NCI-H524 (cell line): Measurements from ENCODE around the gene CTSE.

ENCODE experiments used
- DNase-seq, 2 experiments: peaks; one replicate each; lab custom pipeline; 2025; lab: John Stamatoyannopoulos, UW

CTSE gene

GRCh38 chr1:206049919-206050600 lies 26.4 kb upstream of the CTSE start:
- no peak for DNase-seq

GRCh38 chr1:206049293-206049692 lies 25.6 kb upstream of the CTSE start:
- DNase-seq: no peak

- no peak for DNase-seq
Measured at GRCh38 chr1:206048582-206048981, 24.9 kb upstream of the CTSE start.

- DNase-seq: no peak
Measured at GRCh38 chr1:206047271-206047670, 23.6 kb upstream of the CTSE start.

- peak in 1 of 2 experiments; percentile 34 for DNase-seq
Measured at GRCh38 chr1:206041640-206042039, 17.9 kb upstream of the CTSE start.

GRCh38 chr1:206040328-206040727 lies 16.6 kb upstream of the CTSE start:
- no peak for DNase-seq

- no peak for DNase-seq
Measured at GRCh38 chr1:206039046-206039973, 15.6 kb upstream of the CTSE start.

- DNase-seq: peak; percentile 73 to 89
Measured at GRCh38 chr1:206037581-206037980, 13.9 kb upstream of the CTSE start.

GRCh38 chr1:206036663-206037455 lies 13.2 kb upstream of the CTSE start:
- DNase-seq: no peak

- DNase-seq: peak in 1 of 2 experiments; percentile 4
Measured at GRCh38 chr1:206035027-206035426, 11.3 kb upstream of the CTSE start.

- DNase-seq: no peak
Measured at GRCh38 chr1:206032380-206033140, 8.9 kb upstream of the CTSE start.

GRCh38 chr1:206030714-206031113 lies 7.0 kb upstream of the CTSE start:
- peak; percentile 72 to 92 for DNase-seq

GRCh38 chr1:206030191-206030590 lies 6.5 kb upstream of the CTSE start:
- DNase-seq: no peak

GRCh38 chr1:206029484-206029883 lies 5.8 kb upstream of the CTSE start:
- peak in 1 of 2 experiments; percentile 4 for DNase-seq

GRCh38 chr1:206025283-206025820 lies 1.7 kb upstream of the CTSE start:
- no peak for DNase-seq

GRCh38 chr1:206022766-206023165 lies 929 bp downstream of the CTSE start:
- DNase-seq: no peak

GRCh38 chr1:206021626-206022365 lies 1.9 kb downstream of the CTSE start:
- DNase-seq: no peak

- DNase-seq: no peak
Measured at GRCh38 chr1:206021008-206021625, 2.6 kb downstream of the CTSE start.

GRCh38 chr1:206020393-206021007 lies 3.2 kb downstream of the CTSE start:
- DNase-seq: no peak

GRCh38 chr1:206015071-206015470 lies 8.6 kb downstream of the CTSE start:
- no peak for DNase-seq
